OCI-LY3 (cell line): ENCODE measurements around the gene CMTR1.

Experiments used
- EZH2phosphoT487 ChIP-seq: fragments of 200-600 bp; shearing (Covaris generic); IDR thresholded peaks from 2 replicates; pipeline ENCODE4 v1.6.1; 2018; ENCODE audit warnings: antibody characterized with exemption, mixed run types, low read depth
- TF ChIP-seq, protein P1 (sequence below): fragments of 200-600, 300-600 bp; sonication (generic); IDR thresholded peaks from 2 replicates; pipeline ENCODE4 v1.5.1; 2014; ENCODE audit warnings: antibody characterized with exemption, low read length, low read depth

DNA sequence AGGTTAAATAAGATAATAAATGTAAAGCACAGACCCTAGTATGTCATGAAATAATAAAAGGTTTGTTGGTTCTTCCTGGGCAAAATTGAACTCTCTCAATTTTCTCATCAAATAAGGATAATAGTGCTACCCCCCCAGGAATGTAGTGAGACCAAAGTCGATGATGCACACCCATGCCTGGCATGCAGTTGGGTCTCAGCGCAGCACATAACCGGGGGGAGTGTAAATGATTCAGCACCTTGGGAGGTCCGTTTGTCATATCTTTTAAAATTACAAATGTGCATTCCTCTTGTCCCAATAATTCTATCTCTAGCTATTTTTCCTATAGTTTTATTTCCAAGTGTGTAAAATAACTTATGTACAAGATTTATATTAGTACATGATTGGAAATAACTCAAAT, 98.0 kb downstream of the CMTR1 start:
- TF ChIP-seq EZH2phosphoT487, result no peak
- TF ChIP-seq, protein P1, sequence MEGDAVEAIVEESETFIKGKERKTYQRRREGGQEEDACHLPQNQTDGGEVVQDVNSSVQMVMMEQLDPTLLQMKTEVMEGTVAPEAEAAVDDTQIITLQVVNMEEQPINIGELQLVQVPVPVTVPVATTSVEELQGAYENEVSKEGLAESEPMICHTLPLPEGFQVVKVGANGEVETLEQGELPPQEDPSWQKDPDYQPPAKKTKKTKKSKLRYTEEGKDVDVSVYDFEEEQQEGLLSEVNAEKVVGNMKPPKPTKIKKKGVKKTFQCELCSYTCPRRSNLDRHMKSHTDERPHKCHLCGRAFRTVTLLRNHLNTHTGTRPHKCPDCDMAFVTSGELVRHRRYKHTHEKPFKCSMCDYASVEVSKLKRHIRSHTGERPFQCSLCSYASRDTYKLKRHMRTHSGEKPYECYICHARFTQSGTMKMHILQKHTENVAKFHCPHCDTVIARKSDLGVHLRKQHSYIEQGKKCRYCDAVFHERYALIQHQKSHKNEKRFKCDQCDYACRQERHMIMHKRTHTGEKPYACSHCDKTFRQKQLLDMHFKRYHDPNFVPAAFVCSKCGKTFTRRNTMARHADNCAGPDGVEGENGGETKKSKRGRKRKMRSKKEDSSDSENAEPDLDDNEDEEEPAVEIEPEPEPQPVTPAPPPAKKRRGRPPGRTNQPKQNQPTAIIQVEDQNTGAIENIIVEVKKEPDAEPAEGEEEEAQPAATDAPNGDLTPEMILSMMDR, result no peak
